Astrocyte (in vitro differentiated cells and primary cell): Measurements from ENCODE around the gene HGFAC. TPM values are rescaled to one million over a fixed set of nuclear protein-coding genes. Genes with fewer than 3 reads are reported as not detected.

Experiments used
- DNase-seq: peaks from one replicate; pipeline ENCODE4 v3.0.0-alpha.2; 2010; ENCODE audit warnings: low read depth
- FAIRE-seq: peaks from 2 replicates; lab custom pipeline; 2011; peaks lifted over from hg19 to GRCh38; lab: Jason Lieb, UNC
- H2AFZ ChIP-seq: 2 replicates; pipeline ENCODE4 v1.6.0; 2012; ENCODE audit warnings: low read depth, low read length, inconsistent platforms
- H3K27ac ChIP-seq: 2 replicates; pipeline ENCODE4 v1.5.1; 2011; ENCODE audit warnings: low read depth, low read length, inconsistent platforms
- H3K27me3 ChIP-seq: 2 replicates; pipeline ENCODE4 v1.6.0; 2011; ENCODE audit warnings: low read length, inconsistent platforms; ENCODE audit not compliant: insufficient read depth
- H3K36me3 ChIP-seq: 2 replicates; pipeline ENCODE4 v1.5.1; 2011; ENCODE audit warnings: low read length, inconsistent platforms; ENCODE audit not compliant: insufficient read depth
- H3K4me1 ChIP-seq: 2 replicates; pipeline ENCODE4 v1.5.1; 2011; ENCODE audit warnings: low read length, inconsistent platforms; ENCODE audit not compliant: insufficient read depth
- H3K4me2 ChIP-seq: 2 replicates; pipeline ENCODE4 v1.6.0; 2012; ENCODE audit warnings: low read length, inconsistent platforms
- H3K4me3 ChIP-seq: 2 replicates; pipeline ENCODE4 v1.5.1; 2011; ENCODE audit warnings: low read depth, mild to moderate bottlenecking, low read length, inconsistent platforms; ENCODE audit not compliant: insufficient read depth
- H3K79me2 ChIP-seq: 2 replicates; pipeline ENCODE4 v1.6.0; 2012; ENCODE audit warnings: mild to moderate bottlenecking, low read length, inconsistent platforms; ENCODE audit not compliant: insufficient read depth
- H3K9ac ChIP-seq: 2 replicates; pipeline ENCODE4 v1.6.0; 2012; ENCODE audit warnings: mild to moderate bottlenecking, low read length, inconsistent platforms
- H3K9me3 ChIP-seq: 2 replicates; pipeline ENCODE4 v1.5.1; 2012; ENCODE audit warnings: low read depth, mild to moderate bottlenecking, low read length, inconsistent platforms; ENCODE audit not compliant: insufficient read depth
- H4K20me1 ChIP-seq: 2 replicates; pipeline ENCODE4 v1.6.0; 2012; ENCODE audit warnings: low read length, inconsistent platforms; ENCODE audit not compliant: insufficient read depth
- H3K27ac Mint-ChIP-seq: one replicate; pipeline ENCODE4 v1.8.0; 2021; ENCODE audit warnings: mild to moderate bottlenecking, mixed read lengths; ENCODE audit not compliant: unreplicated experiment
- H3K27me3 Mint-ChIP-seq: one replicate; pipeline ENCODE4 v1.8.0; 2021; ENCODE audit warnings: low read depth, mixed read lengths; ENCODE audit not compliant: unreplicated experiment
- H3K36me3 Mint-ChIP-seq: one replicate; pipeline ENCODE4 v1.8.0; 2021; ENCODE audit warnings: low read depth, mixed read lengths; ENCODE audit not compliant: unreplicated experiment
- H3K4me1 Mint-ChIP-seq: one replicate; pipeline ENCODE4 v1.8.0; 2021; ENCODE audit warnings: low read depth, mixed read lengths; ENCODE audit not compliant: unreplicated experiment
- H3K4me3 Mint-ChIP-seq: one replicate; pipeline ENCODE4 v1.8.0; 2021; ENCODE audit warnings: mild to moderate bottlenecking, moderate library complexity, mixed read lengths; ENCODE audit not compliant: unreplicated experiment
- H3K9me3 Mint-ChIP-seq: one replicate; pipeline ENCODE4 v1.8.0; 2021; ENCODE audit warnings: mild to moderate bottlenecking, mixed read lengths; ENCODE audit not compliant: unreplicated experiment
- EZH2 ChIP-seq: IDR thresholded peaks from 2 replicates; pipeline ENCODE4 v1.6.1; 2012; ENCODE audit warnings: mild to moderate bottlenecking, low read length, inconsistent platforms; ENCODE audit not compliant: insufficient read depth
- total RNA-seq: library from RNA; stranded (reverse); gene quantifications from 2 replicates; pipeline ENCODE4 v1.2.1, GENCODE V29; 2021
- TF ChIP-seq, protein P1 (sequence below): IDR thresholded peaks from 2 replicates; pipeline ENCODE4 v1.5.1; 2011; ENCODE audit warnings: low read depth, mild to moderate bottlenecking, inconsistent platforms, low read length, moderate library complexity; ENCODE audit not compliant: insufficient read depth

The HGFAC gene
- total RNA-seq, 1 donor from 2014 or later: 0.52 TPM

GRCh38 chr4:3464349-3464905 is 22.7 kb downstream of the HGFAC start:
- Histone ChIP-seq H3K79me2 (no peaks in the 10 kb centered on the region), H3K4me1 (no peaks in the 10 kb centered on the region), H2AFZ (no peak overlapping the region), H3K27ac (no peak overlapping the region), H4K20me1 (no peaks in the 10 kb centered on the region), H3K4me3 (no peak overlapping the region), H3K27me3 (peaks cover 17% of the 10 kb centered on the region), H3K36me3 (no peaks in the 10 kb centered on the region), H3K4me2 (no peak overlapping the region), H3K9ac (no peak overlapping the region), H3K9me3 (peaks cover 7% of the 10 kb centered on the region)
- Mint-ChIP-seq H3K9me3 (peaks cover 4% of the 10 kb centered on the region), H3K27ac (no peak overlapping the region), H3K4me1 (no peaks in the 10 kb centered on the region), H3K4me3 (no peak overlapping the region), H3K27me3 (peaks cover 32% of the 10 kb centered on the region), H3K36me3 (no peaks in the 10 kb centered on the region)
- TF ChIP-seq EZH2: no peak
- TF ChIP-seq, protein P1, sequence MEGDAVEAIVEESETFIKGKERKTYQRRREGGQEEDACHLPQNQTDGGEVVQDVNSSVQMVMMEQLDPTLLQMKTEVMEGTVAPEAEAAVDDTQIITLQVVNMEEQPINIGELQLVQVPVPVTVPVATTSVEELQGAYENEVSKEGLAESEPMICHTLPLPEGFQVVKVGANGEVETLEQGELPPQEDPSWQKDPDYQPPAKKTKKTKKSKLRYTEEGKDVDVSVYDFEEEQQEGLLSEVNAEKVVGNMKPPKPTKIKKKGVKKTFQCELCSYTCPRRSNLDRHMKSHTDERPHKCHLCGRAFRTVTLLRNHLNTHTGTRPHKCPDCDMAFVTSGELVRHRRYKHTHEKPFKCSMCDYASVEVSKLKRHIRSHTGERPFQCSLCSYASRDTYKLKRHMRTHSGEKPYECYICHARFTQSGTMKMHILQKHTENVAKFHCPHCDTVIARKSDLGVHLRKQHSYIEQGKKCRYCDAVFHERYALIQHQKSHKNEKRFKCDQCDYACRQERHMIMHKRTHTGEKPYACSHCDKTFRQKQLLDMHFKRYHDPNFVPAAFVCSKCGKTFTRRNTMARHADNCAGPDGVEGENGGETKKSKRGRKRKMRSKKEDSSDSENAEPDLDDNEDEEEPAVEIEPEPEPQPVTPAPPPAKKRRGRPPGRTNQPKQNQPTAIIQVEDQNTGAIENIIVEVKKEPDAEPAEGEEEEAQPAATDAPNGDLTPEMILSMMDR: no peak
- DNase-seq (no peak), FAIRE-seq (no peak)

DNA sequence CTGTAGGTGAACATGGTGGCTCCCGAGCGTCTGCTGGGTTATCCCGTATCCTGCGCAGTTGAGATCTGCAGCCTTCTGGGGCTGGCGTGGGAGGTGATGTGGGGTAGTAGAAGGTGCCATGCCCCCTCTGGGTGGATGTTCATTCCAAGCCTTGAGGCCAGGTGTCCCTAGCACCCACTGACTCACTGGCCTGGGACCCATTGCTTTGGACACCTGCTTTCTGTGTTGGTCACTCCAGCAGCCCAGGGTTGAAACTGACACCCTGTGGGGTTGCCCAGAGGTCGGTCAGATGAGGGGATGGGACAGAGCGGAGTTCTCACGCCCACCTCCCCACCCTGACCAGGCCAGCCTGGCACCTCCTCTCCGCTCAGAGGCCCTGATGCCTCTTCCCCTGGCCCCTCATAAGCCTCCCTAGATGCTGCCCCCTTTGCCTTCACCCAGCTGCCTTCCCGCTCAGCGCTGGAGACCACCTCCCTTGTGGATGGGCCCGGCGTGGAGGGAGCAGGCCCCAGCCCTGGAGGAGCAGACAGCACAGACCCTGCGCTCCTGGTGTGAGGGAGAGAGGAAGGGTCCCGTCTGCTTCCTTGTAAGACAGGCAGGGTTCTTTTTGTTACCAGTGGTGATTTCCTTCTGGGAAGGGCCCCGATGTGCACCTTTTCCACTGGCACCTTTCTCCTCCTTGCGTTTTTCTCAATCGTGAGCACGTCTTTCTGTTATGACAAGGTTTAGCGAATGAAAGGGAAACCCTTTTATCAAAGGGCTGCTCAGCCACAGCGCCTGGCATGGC is 23.3 kb downstream of the HGFAC start:
- peaks cover 29% of the 10 kb centered on the region for H3K27me3 Mint-ChIP-seq
- H3K79me2 ChIP-seq: no peaks in the 10 kb centered on the region
- no peak for FAIRE-seq

More for the DNA sequence above, 23.3 kb downstream of the HGFAC start:
- Mint-ChIP-seq H3K27ac (no peak overlapping the region), H3K4me3 (no peak overlapping the region), H3K4me1 (no peaks in the 10 kb centered on the region), H3K9me3 (peaks cover 2% of the 10 kb centered on the region), H3K36me3 (no peaks in the 10 kb centered on the region)
- H4K20me1 ChIP-seq: no peaks in the 10 kb centered on the region
- H3K27me3 ChIP-seq: peaks cover 18% of the 10 kb centered on the region
- H3K9me3 ChIP-seq: peaks cover 7% of the 10 kb centered on the region
- H3K36me3 ChIP-seq: no peaks in the 10 kb centered on the region
- no peak for DNase-seq
- no peaks in the 10 kb centered on the region for H3K4me1 ChIP-seq
- H3K9ac ChIP-seq: no peak overlapping the region
- no peak overlapping the region for H3K4me2 ChIP-seq
- no peak overlapping the region for H3K27ac ChIP-seq
- TF ChIP-seq, protein P1: no peak
- no peak for TF ChIP-seq EZH2
- no peak overlapping the region for H3K4me3 ChIP-seq
- H2AFZ ChIP-seq: no peak overlapping the region
